ENCODE data around the gene AUTS2. TPM values are rescaled to one million over a fixed set of nuclear protein-coding genes. Genes with fewer than 3 reads are reported as not detected.

Gene AUTS2
- total RNA-seq, 1 experiment from 2014 or later, result 2.5 TPM

GRCh38 chr7:69946901-69947300 lies 348.6 kb downstream of the AUTS2 start:
- in situ Hi-C loops (cut with HindIII; ENCODE audit: low pct_unique_long_range_greater_than_20kb, low sequenced_read_pairs), result no loop called here
- H3K27me3 ChIP-seq (ENCODE audit: control insufficient read depth, insufficient read depth, low read length), result no peaks in the 10 kb centered on the region
- ChIA-PET CTCF (no interaction called here), POLR2A (no interaction called here)
- H3K27ac ChIP-seq (ENCODE audit: low read length), result no peak overlapping the region
- no TSS peak for BruUV-seq (replicated peaks)
- no peak for DNase-seq (ENCODE audit: low read depth, low spot score)
- no peaks in the 10 kb centered on the region for H3K36me3 ChIP-seq (ENCODE audit: control insufficient read depth, insufficient read depth, low read length)
- H3K4me1 ChIP-seq (ENCODE audit: control insufficient read depth, insufficient read depth, low read length), result no peaks in the 10 kb centered on the region
- no peak overlapping the region for H3K4me3 ChIP-seq (ENCODE audit: low read depth in 2 of 2, low read length in 2 of 2)
- no peaks in the 10 kb centered on the region for H3K9me3 ChIP-seq (ENCODE audit: control insufficient read depth, insufficient read depth, low read depth, low read length)
- no peak for ATAC-seq
- intact Hi-C loops (cut with micrococcal nuclease; ENCODE audit: unreplicated experiment), result no loop called here
- TF ChIP-seq CTCF (IDR thresholded peaks at IDR 0.05) (no peak), SIN3A (IDR thresholded peaks at IDR 0.05; ENCODE audit: borderline replicate concordance, insufficient read depth, low read depth, low read length) (no peak), TCF7L2 (IDR thresholded peaks at IDR 0.05; ENCODE audit: low read depth, low read length) (no peak), POLR2AphosphoS5 (IDR thresholded peaks at IDR 0.05; ENCODE audit: low read depth, low read length) (no peak), REST (IDR thresholded peaks at IDR 0.05; ENCODE audit: insufficient read depth in 1 of 2, low read depth in 2 of 2, low read length in 1 of 2) (no peak)

- BruUV-seq (replicated peaks), result no TSS peak
- intact Hi-C loops (cut with micrococcal nuclease; ENCODE audit: unreplicated experiment), result no loop called here
These were observed 349.7 kb downstream of the AUTS2 start for GRCh38 chr7:69947998-69948397.

More at GRCh38 chr7:69947998-69948397, 349.7 kb downstream of the AUTS2 start:
- ChIA-PET CTCF (no interaction called here), POLR2A (no interaction called here)
- no peak for DNase-seq (ENCODE audit: low read depth, low spot score)
- no peaks in the 10 kb centered on the region for H3K9me3 ChIP-seq (ENCODE audit: control insufficient read depth, insufficient read depth, low read depth, low read length)
- ATAC-seq, result no peak
- no peaks in the 10 kb centered on the region for H3K36me3 ChIP-seq (ENCODE audit: control insufficient read depth, insufficient read depth, low read length)
- H3K4me1 ChIP-seq (ENCODE audit: control insufficient read depth, insufficient read depth, low read length), result no peaks in the 10 kb centered on the region
- no peaks in the 10 kb centered on the region for H3K27me3 ChIP-seq (ENCODE audit: control insufficient read depth, insufficient read depth, low read length)
- TF ChIP-seq TCF7L2 (IDR thresholded peaks at IDR 0.05; ENCODE audit: low read depth, low read length) (no peak), REST (IDR thresholded peaks at IDR 0.05; ENCODE audit: insufficient read depth in 1 of 2, low read depth in 2 of 2, low read length in 1 of 2) (no peak), SIN3A (IDR thresholded peaks at IDR 0.05; ENCODE audit: borderline replicate concordance, insufficient read depth, low read depth, low read length) (no peak), POLR2AphosphoS5 (IDR thresholded peaks at IDR 0.05; ENCODE audit: low read depth, low read length) (no peak), CTCF (IDR thresholded peaks at IDR 0.05) (no peak)
- no peak overlapping the region for H3K27ac ChIP-seq (ENCODE audit: low read length)
- H3K4me3 ChIP-seq (ENCODE audit: low read depth in 2 of 2, low read length in 2 of 2), result no peak overlapping the region
- in situ Hi-C loops (cut with HindIII; ENCODE audit: low pct_unique_long_range_greater_than_20kb, low sequenced_read_pairs), result no loop called here

Data from Panc1 (cell line).